Stimulated activated CD4-positive, alpha-beta T cell treated with anti-CD3 and anti-CD28 coated beads, TNF-alpha, amount 100 ng/mL, for 1 hour (primary cell): ENCODE measurements around the gene FAM117A.
"Not testable (repeated sequence)": the region's sequence is repeated elsewhere in the genome, so short reads cannot be mapped to it uniquely, and the experiment has no call there.

Experiments
- DNase-seq, 3 donors: peaks; one replicate each; pipeline ENCODE4 v3.0.0-alpha.2; 2020; ENCODE audit warnings: low read depth in 3 of 3, low spot score in 1 of 3

Gene FAM117A

DNA sequence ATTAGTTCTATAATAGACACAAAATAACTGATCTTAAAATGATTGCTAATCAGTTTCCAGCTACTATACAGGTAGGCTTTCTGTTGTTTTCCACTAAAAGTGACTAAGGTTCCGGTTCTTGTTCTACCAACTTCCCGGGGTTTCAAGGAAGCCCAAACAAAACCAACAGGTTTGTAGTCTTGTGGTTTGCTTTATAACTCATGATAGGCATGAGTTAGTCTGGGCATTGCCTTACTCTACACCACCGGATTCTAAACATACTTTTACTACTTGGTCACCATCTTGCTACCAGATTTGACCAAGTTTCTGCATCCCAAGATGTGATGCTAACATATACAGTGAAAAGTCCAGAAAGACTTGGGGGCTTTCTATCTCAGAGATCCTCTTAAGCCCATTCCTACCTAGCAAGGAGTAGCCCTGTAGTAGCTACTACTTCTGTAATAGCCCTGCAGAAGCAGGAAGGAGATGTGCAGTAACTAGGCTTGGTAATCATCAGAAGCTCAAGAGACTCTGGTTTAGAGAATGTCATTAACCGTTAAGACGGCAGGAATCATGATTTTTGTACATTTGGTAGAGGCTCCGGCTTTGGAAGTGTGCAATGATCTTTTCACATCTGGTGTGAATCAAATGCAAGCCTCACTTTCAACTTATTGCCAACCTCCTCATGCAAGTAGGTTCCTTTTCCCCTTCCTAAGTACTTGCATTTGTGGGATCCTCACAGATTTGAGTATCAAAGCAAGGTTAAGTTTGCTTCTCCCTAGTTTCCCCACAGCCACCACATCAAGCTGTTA lies 1.6 kb downstream of the FAM117A start:
- DNase-seq, result no peak

DNA sequence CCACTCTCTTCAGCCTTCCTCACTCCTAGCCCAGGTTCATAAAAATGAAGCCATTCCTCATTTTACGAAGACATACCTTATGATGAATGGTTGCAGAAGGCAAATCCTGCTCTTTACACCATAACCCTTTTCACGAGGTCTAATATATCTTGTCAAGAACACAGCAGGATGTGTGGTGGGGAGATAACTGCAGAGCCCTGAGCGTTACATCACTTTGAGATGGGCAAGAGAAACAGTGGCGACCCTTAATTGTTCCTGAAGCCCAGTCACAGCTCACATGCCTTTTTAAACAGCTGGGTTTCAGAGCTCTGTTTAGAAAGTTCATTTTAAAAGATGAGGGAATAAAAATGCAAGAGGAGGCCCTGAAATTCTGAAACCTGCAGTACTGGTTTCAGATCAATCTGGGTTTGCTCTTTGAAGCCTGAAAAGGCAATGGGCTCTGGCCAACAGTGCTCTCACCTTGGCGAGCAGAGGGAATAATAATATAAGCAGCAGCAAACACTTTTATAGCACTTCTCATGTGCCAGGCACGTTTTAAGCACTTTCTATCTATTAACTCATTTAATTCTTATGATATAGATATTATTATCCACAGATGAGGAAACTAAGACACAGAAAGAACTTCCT lies 2.9 kb downstream of the FAM117A start:
- no peak for DNase-seq

DNA sequence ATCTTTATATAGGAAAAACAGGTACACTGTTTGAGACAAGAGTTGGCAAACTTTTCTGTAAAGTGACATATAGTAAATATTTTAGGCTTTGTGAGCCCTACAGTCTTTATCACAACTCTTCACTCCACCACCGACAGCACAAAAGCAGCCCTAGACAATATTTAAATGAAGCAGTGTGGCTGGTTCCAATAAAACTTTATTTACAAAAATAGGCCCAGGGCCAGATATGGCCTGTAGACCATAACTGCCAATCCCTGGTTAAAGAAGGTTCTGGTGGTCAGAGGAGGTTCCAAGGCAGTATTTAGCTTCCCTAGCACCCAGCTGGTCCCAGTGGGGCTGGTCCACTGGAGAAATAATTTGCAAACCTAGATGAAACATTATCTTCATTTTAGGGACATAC lies 3.6 kb downstream of the FAM117A start:
- no peak for DNase-seq

DNA sequence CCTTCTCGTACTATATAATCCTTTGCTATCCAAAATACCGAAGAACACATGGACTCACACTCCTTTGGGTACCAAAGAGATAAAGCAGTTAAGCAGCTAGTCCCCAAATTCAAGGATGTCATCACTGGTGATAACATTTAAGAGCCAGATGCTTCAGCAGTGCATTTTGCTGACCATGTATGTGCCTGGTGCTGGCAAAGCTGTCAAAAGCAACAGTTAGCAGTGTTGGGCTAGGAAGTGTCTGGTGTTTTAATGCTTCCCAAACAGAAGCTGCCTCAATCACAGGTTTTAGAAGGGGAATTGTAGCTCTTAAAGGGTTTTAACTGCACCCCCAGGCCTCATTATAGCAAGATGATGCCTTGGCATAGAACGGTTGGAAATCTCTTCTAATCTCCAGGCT lies 4.7 kb downstream of the FAM117A start:
- no peak for DNase-seq

- not testable (repeated sequence) for DNase-seq
Measured at GRCh38 chr17:49758464-49759010, 5.4 kb downstream of the FAM117A start.

GRCh38 chr17:49757151-49757777 lies 6.7 kb downstream of the FAM117A start:
- DNase-seq, result no peak

DNA sequence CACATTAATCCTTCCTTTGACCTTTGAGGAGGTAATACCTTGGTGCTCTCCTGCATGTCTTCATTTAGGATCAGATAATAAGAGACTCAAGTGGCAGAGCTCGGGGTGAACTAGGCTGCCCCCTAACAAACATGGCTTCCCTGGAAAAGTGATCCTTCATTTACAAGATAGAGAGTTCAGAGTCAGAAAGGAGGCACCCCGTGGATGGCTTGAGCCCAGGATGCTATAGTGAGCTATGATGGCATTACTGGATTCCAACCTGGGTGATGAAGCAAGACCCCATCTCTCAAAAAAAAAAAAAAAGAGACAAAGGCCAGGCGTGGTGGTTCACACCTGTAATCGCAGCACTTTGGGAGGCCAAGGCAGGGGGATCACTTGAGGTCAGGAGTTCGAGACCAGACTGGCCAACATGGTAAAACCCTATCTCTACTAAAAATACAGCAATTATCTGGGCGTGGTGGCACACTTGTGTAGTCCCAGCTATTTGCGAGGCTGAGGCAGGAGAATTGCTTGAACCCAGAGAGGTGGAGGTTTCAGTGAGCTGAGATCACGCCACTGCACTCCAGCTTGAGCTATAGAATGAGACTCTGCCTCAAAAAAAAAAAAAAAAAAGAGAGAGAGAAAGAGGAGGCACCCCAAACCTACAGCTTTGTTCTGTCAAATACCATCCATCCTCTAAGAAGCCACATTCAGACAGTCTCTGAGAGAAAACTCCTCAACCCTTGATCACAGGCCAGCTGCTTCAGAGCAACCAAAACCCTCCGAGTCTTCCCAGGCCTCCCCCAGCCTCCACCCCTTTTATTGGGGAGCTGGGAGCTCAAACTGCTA lies 7.4 kb downstream of the FAM117A start:
- DNase-seq, result no peak

DNA sequence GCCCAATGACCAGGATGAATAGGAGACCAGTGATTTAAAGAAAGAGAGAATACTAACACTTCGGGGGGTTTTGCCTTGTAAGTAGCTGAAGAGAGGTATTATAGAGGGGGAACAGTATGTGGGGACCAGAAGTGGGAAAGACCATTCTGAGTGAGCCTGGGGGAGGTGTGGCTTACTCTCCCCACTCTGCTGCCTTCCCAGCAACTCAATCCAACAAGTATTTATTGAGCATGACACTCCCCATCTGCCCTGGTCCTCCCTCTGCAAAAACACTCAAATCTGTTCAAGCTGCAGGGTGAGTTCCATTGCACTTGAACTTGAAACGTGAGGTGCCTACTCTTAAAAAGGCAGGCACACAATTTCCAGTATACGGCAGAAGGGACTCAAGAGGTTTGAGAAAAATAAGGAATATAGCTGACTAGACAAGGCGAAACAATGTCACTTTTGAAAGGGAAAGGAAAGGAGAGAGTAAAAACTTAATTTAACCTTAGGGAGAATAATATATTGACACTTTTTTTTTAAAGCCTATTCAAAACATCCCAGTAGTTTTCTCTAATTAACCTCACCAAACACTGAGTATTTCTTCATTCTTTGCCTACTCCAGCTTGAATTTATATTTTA lies 8.2 kb downstream of the FAM117A start:
- no peak for DNase-seq

DNA sequence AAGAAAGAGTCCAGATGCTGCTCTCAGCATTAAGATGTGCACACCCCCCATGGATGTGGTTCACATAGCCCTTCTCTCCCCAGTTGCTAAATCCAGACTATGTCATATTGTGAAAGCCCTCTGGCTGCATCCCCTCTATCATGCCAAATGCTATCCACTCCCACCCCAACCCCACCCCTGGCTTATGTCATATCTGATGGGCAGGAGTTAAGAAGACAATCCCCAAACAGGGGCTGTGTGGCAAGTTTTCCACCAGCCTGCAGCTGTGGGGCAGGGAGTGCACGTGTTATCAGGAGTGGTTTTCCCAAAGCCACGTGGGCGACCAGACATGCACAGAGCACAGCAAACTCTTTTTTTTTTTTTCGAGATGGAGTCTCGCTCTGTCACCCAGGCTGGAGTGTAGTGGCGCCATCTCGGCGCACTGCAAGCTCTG lies 10.0 kb downstream of the FAM117A start:
- no peak for DNase-seq

DNA sequence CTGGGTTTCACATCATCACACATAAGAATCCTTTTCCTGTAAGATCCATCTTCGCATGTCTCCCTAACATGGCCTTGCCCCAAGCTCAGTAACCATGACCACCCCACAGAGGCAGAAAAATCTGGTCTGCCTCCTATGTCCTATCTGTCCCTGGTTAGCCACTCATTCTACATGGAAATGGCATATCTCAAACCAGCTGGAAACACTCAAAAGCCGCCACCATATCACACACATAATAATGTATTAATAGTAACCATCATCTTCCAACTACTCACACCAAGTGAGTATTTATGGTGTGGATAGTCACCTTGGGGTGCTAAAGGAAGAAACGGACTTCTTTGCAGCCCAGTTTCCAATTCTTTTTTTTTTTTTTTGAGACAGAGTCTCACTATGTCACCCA lies 11.4 kb downstream of the FAM117A start:
- no peak for DNase-seq

- DNase-seq, result no peak
Measured at GRCh38 chr17:49749730-49750129, 14.2 kb downstream of the FAM117A start.

DNA sequence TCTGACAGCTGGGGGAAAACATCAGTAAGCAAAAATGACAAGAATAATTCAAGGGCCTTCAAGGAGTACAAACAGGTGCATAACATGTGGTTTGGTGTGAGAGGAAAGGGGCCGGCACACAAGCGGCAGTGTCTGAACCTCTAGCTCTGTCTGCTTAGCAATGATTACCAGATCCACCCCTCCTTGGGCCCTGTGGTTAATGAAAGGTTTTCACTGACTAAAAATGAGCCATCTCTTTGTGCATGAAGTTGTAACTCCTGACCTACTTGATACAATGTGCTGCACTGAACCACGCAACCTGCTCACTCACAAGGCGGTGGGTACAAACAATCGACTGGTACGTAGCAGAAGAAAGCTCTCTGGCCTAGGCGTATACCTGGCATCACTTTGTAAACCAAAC lies 15.1 kb downstream of the FAM117A start:
- peak in 1 of 3 donors; percentile 36 for DNase-seq

- DNase-seq, result no peak
Measured at GRCh38 chr17:49748223-49748622, 15.7 kb downstream of the FAM117A start.

GRCh38 chr17:49747632-49748031 lies 16.3 kb downstream of the FAM117A start:
- DNase-seq, result no peak

DNA sequence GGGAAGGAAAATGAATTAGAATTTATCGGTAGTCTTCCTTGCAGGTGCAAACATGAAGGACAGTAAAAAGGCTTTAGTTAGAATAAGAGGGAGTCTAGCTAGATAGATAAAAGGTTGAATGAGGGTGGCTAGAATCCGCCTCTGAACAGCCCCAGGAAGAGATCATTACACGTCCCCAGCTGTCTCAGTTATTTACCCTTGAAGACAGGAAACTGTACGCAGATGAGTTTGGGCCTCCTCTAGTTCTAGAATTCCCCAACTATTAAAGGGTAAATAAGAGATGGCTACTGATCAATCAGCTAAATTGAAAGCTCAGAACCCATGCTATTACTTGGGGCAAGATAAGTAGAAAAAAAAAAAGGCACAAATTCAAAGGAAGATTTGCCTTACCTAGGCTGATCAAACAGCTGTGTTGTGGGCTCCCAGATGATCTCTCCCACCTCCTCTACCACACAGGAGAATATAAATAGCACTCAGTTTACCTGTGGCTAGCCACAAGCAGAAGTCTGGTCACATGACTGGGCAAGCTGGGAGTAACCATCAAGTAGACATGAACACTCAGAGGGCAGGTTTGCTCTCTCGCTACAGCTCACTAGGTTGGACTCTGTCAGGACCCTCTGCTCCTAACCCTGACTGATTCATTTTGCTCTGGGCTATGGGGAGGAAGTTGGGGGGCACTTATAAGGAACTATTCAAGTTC lies 17.0 kb downstream of the FAM117A start:
- no peak for DNase-seq

DNA sequence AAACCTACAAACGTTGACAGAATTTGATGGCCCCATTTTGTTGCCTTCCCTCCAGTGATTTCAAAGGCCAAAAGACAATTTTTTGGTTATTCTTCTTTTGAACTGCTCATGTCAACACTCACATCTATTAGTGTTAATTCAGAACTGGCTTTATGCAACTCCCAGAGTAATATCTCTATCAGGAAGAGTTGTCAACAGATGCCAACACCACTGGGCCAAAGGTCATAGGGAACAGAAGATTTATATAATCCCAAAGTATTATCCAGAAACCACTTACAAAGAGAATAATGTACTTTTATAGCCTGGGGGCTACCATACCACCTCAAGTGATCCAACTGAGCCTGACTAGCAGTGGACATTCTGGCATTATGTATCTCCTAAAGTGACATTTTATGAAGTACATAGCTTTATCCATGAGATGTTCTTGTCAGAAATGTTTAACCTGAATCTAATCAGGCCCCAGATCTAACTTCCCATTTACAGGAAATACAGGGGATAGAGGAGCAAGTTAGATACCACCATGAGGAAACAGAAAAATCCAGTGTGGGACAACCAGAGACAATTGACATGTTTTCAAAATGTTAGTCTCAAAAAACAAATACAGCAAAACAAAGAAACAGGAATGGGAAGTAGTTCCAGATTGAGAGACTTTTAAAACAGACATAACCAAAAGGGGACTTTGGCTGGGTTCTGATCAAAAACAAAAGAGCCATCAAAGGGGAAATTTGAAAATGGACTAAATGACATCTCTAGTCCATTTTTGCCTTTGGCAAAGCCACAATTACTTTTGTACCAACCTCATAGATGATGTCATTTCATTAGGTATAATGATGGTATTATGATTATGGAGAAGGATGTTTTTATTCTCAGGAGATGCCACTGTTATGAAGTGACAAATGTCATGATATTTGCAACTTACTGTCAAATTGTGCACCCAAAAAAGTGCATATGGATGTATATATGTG lies 18.5 kb downstream of the FAM117A start:
- DNase-seq, result no peak

DNA sequence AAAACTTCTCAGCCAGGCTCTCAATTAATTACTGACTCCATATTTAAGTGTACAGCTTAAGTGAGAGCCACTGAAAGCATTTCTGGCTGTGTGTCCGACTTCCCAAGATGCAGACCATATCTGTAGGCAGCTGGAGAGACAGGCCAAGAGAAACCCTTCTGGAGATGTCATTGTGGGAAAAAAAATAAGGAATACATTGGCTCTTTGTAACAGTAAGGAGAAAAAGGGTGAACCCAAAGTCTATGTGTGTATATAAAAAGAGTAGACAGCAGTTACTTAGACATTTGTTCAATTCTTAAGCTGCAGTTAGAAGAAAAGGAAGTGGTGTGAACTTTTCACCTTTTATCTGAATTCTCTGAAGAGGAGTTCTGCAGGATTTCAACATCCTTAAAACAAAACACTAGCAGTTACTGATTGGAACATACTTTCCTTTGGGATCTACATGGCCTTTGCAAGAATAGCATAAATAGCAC lies 21.7 kb downstream of the FAM117A start:
- DNase-seq, result no peak

DNA sequence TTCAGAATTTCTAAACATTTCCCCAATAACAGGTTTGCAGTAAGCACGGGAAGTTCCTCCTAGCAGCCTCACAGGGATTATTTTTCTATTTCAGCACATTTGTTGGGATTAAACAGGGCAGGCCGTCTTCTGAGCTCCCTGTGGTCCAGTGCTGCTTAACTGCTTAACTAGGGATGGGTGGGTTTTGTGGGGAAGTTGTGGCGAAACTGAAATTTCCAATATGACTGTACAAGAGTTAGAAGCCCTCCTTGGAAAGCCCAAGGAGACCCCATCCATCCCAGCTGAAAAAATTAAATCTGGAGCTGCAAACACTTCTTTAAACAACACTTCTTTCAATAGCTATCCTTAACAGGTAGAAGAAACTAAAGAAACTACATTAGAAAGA lies 22.2 kb downstream of the FAM117A start:
- DNase-seq, result no peak
